GM12801 (cell line): ENCODE results near the gene TMEM219.

Source experiments
- TF ChIP-seq, protein P1 (sequence below): IDR thresholded peaks from one replicate; pipeline ENCODE4 v1.5.1; 2011; ENCODE audit warnings: control low read depth; ENCODE audit not compliant: insufficient read length; ENCODE audit errors: extremely low read depth

TMEM219 gene

DNA sequence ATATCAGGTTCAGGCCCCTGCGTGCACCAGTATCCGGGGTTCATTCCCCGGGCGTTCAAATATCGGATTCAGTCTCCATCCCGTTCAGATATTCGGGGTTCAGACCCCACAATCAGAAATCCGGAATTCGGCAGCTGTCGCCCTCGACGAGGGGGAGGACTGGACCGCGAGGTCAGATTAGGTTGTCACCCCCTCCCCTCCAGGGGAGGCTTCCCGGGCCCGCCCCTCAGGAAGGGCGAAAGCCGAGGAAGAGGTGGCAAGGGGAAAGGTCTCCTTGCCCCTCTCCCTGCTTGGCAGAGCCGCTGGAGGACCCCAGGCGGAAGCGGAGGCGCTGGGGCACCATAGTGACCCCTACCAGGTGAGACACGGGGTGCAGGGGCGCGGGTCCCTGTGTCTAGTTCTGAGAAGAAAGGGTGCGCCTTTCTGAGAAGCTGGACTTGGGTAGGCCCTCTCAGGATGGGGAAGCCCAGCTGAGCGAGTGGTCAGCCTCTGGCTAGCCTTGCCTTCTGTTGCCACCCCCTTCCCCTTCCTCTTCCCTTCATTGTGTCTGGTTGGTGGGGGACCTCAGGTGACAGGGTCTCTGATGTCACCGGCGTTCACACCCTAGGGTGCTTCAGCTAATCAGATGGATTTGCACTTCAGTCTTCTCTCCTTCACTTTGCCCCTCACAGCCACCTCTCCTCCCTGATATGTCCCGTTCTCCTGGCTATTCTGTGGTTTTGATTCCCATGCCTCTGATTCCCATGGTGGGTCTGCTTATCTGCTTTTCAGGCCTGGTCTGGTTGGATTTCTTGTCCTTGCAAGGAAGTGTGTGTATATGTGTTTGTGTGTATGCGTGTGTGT is 12.6 kb downstream of the TMEM219 start:
- TF ChIP-seq, protein P1, sequence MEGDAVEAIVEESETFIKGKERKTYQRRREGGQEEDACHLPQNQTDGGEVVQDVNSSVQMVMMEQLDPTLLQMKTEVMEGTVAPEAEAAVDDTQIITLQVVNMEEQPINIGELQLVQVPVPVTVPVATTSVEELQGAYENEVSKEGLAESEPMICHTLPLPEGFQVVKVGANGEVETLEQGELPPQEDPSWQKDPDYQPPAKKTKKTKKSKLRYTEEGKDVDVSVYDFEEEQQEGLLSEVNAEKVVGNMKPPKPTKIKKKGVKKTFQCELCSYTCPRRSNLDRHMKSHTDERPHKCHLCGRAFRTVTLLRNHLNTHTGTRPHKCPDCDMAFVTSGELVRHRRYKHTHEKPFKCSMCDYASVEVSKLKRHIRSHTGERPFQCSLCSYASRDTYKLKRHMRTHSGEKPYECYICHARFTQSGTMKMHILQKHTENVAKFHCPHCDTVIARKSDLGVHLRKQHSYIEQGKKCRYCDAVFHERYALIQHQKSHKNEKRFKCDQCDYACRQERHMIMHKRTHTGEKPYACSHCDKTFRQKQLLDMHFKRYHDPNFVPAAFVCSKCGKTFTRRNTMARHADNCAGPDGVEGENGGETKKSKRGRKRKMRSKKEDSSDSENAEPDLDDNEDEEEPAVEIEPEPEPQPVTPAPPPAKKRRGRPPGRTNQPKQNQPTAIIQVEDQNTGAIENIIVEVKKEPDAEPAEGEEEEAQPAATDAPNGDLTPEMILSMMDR = no peak

DNA sequence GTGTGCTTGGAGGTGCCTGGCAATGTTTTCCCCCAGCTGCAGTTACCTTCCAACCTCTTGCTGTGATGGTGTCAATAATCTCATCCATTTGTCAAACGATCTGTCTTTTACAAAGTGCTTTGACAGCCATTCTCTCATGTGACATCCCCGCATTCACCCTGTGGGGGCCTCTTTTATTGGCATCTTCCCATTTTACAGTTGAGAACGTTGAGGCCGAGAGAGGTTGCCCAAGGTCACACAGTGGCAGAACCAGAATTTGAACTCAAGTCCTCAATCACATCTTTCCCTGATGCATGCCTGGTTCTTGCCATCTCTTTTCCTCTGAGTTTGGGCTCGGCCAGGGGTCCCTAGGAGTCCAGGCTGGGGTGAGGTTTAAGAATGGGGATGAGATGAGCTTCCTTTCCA is 13.3 kb downstream of the TMEM219 start:
- TF ChIP-seq, protein P1 = no peak

DNA sequence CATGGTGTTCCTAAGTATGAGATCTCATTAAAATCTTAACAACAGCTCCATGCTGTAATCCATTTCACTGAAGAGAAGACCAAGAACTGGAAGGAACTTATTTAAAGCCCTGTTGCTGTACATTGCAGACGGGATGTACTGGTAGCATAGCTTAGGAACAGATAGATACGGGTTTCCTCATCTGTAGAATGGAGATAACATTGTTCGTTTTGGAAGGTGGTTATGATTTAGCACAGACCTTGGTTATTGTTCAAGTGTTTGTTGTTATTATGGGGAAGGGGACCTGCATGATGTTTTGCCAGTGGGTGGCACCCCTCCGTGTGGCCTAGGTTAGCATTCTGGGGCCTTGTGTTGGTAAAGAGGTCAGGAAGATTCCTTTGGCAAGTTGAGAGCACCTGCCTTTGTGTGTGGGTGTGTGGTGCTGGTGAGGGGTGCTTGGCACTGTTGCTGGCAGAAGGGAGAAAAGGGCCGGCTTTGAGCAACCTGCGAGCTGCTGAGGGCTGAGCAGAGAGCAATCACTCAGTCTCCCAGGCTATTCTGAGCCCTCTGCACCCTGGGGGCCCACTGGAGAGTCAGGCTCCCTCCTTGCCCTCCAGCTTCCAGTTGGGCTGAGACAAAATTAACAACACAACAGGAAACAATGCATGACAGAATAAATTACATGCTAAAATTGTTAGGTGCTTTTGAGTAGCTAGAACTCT is 14.1 kb downstream of the TMEM219 start:
- TF ChIP-seq, protein P1 = no peak

DNA sequence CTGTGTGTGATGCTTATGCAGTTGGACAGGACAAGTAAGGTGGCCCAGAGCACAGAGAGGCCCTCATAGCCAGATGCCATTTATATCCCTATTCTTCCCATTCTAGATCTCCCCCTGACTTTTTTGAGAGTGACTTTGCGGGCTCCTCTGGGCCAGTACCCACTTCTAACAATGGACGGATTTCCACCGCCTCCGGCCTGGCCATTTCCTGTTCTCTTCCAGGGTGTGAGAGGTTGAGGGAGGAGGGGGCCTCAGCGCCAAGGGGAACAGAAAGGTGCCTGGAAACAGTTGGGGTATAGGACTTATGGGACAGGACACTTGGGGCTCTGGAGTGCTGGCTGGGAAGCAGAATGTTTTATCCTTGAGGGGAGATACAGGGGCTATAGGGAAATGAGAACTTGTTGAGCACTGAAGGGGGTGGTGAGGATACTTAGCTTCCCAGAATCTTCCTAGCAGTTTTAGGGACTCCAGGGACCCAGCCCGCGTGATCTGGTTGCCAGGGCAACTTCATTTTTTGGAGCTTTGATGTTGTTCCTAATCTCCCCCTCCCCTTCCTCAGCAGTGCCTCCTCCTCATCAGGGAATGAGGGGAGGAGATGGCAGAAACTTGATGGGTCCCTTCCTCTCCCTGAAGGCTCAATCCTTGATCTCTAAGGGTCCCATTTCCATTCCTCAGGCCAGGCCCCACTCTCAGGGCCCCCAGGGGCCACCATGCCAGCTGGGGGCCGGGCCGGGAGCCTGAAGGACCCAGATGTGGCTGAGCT is 15.4 kb downstream of the TMEM219 start:
- TF ChIP-seq, protein P1 = no peak

DNA sequence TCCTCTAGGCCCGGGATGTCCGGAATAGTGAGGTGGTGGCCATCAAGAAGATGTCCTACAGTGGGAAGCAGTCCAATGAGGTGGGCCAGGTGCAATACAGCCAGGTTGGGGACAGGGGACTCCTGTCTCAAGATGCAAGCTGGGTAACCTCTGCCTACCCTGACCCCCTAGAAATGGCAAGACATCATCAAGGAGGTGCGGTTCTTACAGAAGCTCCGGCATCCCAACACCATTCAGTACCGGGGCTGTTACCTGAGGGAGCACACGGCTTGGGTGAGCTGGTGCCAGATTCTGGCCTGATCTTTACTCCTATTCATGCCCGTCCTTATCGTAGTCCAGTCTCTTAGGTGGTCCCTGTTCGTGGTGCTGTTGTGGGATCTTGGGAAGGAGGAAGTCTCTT is 16.2 kb downstream of the TMEM219 start:
- TF ChIP-seq, protein P1 = no peak

DNA sequence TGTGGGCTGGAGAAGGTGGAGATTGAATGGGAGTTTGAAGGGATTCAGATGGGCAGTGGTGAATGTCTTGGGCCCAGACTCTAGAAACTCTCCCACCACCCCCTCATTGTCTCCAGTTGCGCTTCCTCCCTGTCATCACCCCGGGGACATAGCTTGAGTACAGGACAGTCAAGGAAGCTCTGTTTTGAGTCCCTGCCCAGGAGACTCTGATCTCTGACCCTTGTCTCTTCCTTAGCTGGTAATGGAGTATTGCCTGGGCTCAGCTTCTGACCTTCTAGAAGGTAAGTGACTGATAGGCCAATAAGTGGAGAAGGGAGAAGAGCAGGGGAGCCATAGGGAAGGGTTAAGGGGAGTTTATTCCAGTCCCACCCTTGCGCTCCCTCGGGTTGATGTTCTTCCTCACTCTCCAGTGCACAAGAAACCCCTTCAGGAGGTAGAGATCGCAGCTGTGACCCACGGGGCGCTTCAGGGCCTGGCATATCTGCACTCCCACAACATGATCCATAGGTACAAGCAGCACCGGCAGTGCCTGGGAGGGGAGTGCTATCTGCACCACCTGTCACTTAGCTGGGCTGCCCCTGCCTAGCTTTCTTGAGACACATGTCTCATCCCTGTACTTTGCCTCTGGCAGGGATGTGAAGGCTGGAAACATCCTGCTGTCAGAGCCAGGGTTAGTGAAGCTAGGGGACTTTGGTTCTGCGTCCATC is 16.8 kb downstream of the TMEM219 start:
- TF ChIP-seq, protein P1 = no peak
